WTC11 (cell line): ENCODE results near the gene ZMYND11.

Source experiments
- CTCF ChIP-seq: fragments of 200-600 bp; IDR thresholded peaks from 2 replicates; pipeline ENCODE4 v1.8.0; 2022; ENCODE audit warnings: antibody characterized with exemption
- E2F4 ChIP-seq: sonication (generic); formaldehyde crosslinking; IDR thresholded peaks from 2 replicates; pipeline ENCODE4 v1.8.1; 2022; ENCODE audit warnings: low read depth, mild to moderate bottlenecking, moderate library complexity, missing genetic modification reagents, borderline replicate concordance
- MAX ChIP-seq: sonication (generic); formaldehyde crosslinking; IDR thresholded peaks from 2 replicates; pipeline ENCODE4 v1.8.0; 2022; ENCODE audit warnings: mild to moderate bottlenecking, missing genetic modification reagents
- MLX ChIP-seq: sonication (generic); formaldehyde crosslinking; IDR thresholded peaks from 2 replicates; pipeline ENCODE4 v1.8.1; 2023; ENCODE audit warnings: mild to moderate bottlenecking, missing genetic modification reagents, moderate library complexity
- STAT6 ChIP-seq: sonication (generic); formaldehyde crosslinking; conservative IDR thresholded peaks from 2 replicates; pipeline ENCODE4 v1.8.1; 2023; ENCODE audit warnings: mild to moderate bottlenecking, low read depth, missing genetic modification reagents, moderate library complexity
- TP53 ChIP-seq: sonication (generic); formaldehyde crosslinking; IDR thresholded peaks from 2 replicates; pipeline ENCODE4 v1.8.1; 2023; ENCODE audit warnings: mild to moderate bottlenecking, missing genetic modification reagents
- ZNF263 ChIP-seq: sonication (generic); formaldehyde crosslinking; IDR thresholded peaks from 2 replicates; pipeline ENCODE4 v1.8.1; 2022; ENCODE audit warnings: low read depth, mild to moderate bottlenecking, moderate library complexity, missing genetic modification reagents
- ZNF396 ChIP-seq: fragments of 250-450 bp; sonication (Bioruptor Pico); IDR thresholded peaks from 2 replicates; pipeline ENCODE4 v1.8.0; 2021; ENCODE audit warnings: mild to moderate bottlenecking, moderate library complexity, borderline replicate concordance

GRCh38 chr10:112246-112645 lies 23.0 kb upstream of the ZMYND11 start:
- TF ChIP-seq STAT6 (CRISPR knock-in tag) = no peak
- TF ChIP-seq CTCF = no peak
- no peak for TF ChIP-seq MAX (CRISPR knock-in tag)
- no peak for TF ChIP-seq TP53 (CRISPR knock-in tag)
- TF ChIP-seq MLX (CRISPR knock-in tag) = no peak
- TF ChIP-seq ZNF396 (CRISPR knock-in tag) = no peak
- TF ChIP-seq ZNF263 (CRISPR knock-in tag) = no peak
- no peak for TF ChIP-seq E2F4 (CRISPR knock-in tag)
